ENCODE data around the gene SAP130.

Gene SAP130

GRCh38 chr2:127950264-127950663 lies 77.6 kb downstream of the SAP130 start:
- Histone ChIP-seq H3K27ac (no peak overlapping the region), H3K4me3 (ENCODE audit: low read depth, low read length) (no peak overlapping the region), H3K36me3 (peaks cover 69% of the 10 kb centered on the region), H3K9me3 (ENCODE audit: severe bottlenecking) (no peaks in the 10 kb centered on the region), H3K27me3 (ENCODE audit: insufficient read depth, low read depth, severe bottlenecking) (no peaks in the 10 kb centered on the region)
- DNase-seq, result no peak
- TF ChIP-seq CTCF (IDR thresholded peaks at IDR 0.05; ENCODE audit: low read depth, low read length), result no peak

- no peak overlapping the region for H3K4me3 ChIP-seq (ENCODE audit: low read depth, low read length)
- no peak for TF ChIP-seq CTCF (IDR thresholded peaks at IDR 0.05; ENCODE audit: low read depth, low read length)
- H3K27ac ChIP-seq, result no peak overlapping the region
- DNase-seq, result no peak
- H3K9me3 ChIP-seq (ENCODE audit: severe bottlenecking), result no peaks in the 10 kb centered on the region
- peaks cover 71% of the 10 kb centered on the region for H3K36me3 ChIP-seq
- no peaks in the 10 kb centered on the region for H3K27me3 ChIP-seq (ENCODE audit: insufficient read depth, low read depth, severe bottlenecking)
Observed at GRCh38 chr2:127945281-127945680, 82.6 kb downstream of the SAP130 start.

GRCh38 chr2:127943186-127943585 lies 84.7 kb downstream of the SAP130 start:
- peaks cover 50% of the 10 kb centered on the region for H3K36me3 ChIP-seq
- no peak for DNase-seq
- no peak for TF ChIP-seq CTCF (IDR thresholded peaks at IDR 0.05; ENCODE audit: low read depth, low read length)
- no peaks in the 10 kb centered on the region for H3K9me3 ChIP-seq (ENCODE audit: severe bottlenecking)
- H3K4me3 ChIP-seq (ENCODE audit: low read depth, low read length), result no peak overlapping the region
- no peaks in the 10 kb centered on the region for H3K27me3 ChIP-seq (ENCODE audit: insufficient read depth, low read depth, severe bottlenecking)
- H3K27ac ChIP-seq, result no peak overlapping the region

GRCh38 chr2:127942002-127942401 lies 85.9 kb downstream of the SAP130 start:
- peaks cover 39% of the 10 kb centered on the region for H3K36me3 ChIP-seq
- H3K27me3 ChIP-seq (ENCODE audit: insufficient read depth, low read depth, severe bottlenecking), result no peaks in the 10 kb centered on the region
- no peak overlapping the region for H3K27ac ChIP-seq
- no peak overlapping the region for H3K4me3 ChIP-seq (ENCODE audit: low read depth, low read length)
- TF ChIP-seq CTCF (IDR thresholded peaks at IDR 0.05; ENCODE audit: low read depth, low read length), result no peak
- no peaks in the 10 kb centered on the region for H3K9me3 ChIP-seq (ENCODE audit: severe bottlenecking)
- DNase-seq, result no peak

GRCh38 chr2:127941461-127941860 lies 86.4 kb downstream of the SAP130 start:
- H3K27me3 ChIP-seq (ENCODE audit: insufficient read depth, low read depth, severe bottlenecking), result no peaks in the 10 kb centered on the region
- no peaks in the 10 kb centered on the region for H3K9me3 ChIP-seq (ENCODE audit: severe bottlenecking)
- H3K4me3 ChIP-seq (ENCODE audit: low read depth, low read length), result no peak overlapping the region
- no peak overlapping the region for H3K27ac ChIP-seq
- DNase-seq, result no peak
- peaks cover 34% of the 10 kb centered on the region for H3K36me3 ChIP-seq
- TF ChIP-seq CTCF (IDR thresholded peaks at IDR 0.05; ENCODE audit: low read depth, low read length), result no peak

GRCh38 chr2:127940641-127941040 lies 87.2 kb downstream of the SAP130 start:
- Histone ChIP-seq H3K27me3 (ENCODE audit: insufficient read depth, low read depth, severe bottlenecking) (no peaks in the 10 kb centered on the region), H3K27ac (no peak overlapping the region), H3K4me3 (ENCODE audit: low read depth, low read length) (no peak overlapping the region), H3K36me3 (peaks cover 27% of the 10 kb centered on the region), H3K9me3 (ENCODE audit: severe bottlenecking) (no peaks in the 10 kb centered on the region)
- DNase-seq, result no peak
- no peak for TF ChIP-seq CTCF (IDR thresholded peaks at IDR 0.05; ENCODE audit: low read depth, low read length)
